Measurements from ENCODE around the gene GRID1. TPM values are rescaled to one million over a fixed set of nuclear protein-coding genes. Genes with fewer than 3 reads are reported as not detected.

Gene GRID1
- total and polyA plus RNA-seq, 10 of the 15 experiments (the other 5 are each of a cell fraction or from before 2014, with no cell fraction given), result 0.04 to 0.62 (median 0.08) TPM; not detected in 5

DNA sequence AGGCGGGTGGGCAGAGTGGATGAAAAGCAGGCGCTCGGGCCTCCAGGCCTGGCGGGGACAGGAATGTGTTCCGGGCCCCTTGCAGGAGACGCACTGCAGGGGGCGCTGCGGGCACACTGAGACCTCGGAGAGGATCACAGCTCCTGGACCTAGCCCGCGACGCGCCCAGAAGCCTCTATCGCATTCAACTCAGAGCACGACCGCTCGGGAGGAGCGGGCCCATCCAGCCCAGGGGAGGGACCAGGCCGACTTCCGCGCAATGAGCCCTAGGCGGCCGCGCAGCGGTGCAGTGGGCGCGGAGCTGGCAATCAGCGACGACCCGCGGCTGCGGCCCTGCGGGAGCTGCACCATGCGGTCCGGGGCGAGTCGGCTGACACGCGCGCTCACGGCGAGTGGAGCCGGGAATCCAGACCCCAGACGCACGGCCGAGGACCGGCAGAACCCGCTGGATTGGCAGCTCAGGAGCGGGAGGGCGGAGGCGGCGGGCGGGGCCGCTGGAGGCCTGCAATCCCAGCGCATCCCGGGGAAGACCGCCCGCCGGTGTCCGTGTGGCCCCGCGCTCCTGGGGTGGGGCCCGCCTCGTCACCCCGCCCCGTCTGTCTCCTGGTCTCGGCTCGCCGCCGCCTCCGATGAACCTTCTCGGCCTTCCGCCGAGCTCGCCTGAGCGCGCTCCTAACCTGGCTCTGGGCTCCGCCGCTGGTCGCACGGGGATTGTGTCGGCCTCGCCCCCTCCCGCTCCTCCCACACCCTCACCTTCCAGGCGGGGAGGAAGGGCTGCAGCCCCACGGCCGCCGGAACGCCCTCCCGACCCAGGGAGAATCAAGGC, 33.5 kb upstream of the GRID1 start:
- ChIA-PET SMC1A (ENCODE audit: uncharacterized antibody, unreplicated experiment) (interaction anchor here (0.6 to 9.9 kb wide), 26 partner anchors 8 to 244 kb away, joined by 3 to 129 read pairs (median 4); no protein-coding TSS in a partner anchor), POLR2A (interaction anchor here (0.6 to 5.7 kb wide), 14 partner anchors 9 to 243 kb away, joined by 3 to 110 read pairs (median 6); no protein-coding TSS in a partner anchor), CTCF (interaction anchor here (0.6 to 5.7 kb wide), 24 partner anchors 10 to 506 kb away, joined by 3 to 77 read pairs (median 4); no protein-coding TSS in a partner anchor), RAD21 (ENCODE audit: unreplicated experiment) (interaction anchor here (0.7 to 5.6 kb wide), 35 partner anchors 9 to 282 kb away, joined by 3 to 155 read pairs (median 4); partner anchors contain the start of genes GRID1 and WAPL)
- Histone ChIP-seq H3K36me3 (ENCODE audit: control insufficient read depth in 2 of 2, insufficient read depth in 2 of 2, low read length in 1 of 2) (no peaks in the 10 kb centered on the region), H3K9ac (ENCODE audit: control insufficient read depth, insufficient read depth, low read length) (peak overlapping the region; percentile 87), H3K27ac (ENCODE audit: control insufficient read depth, insufficient read depth) (peak overlapping the region; percentile 84), H3K4me3 (peak overlapping the region; percentile 75), H2AFZ (ENCODE audit: control insufficient read depth, low read depth, low read length) (peak overlapping the region; percentile 85), H3K27me3 (replicated peaks in 1 of 2; ENCODE audit: control insufficient read depth in 2 of 2, insufficient read depth in 2 of 2, low read length in 1 of 2) (no peaks in the 10 kb centered on the region), H3K4me1 (ENCODE audit: control insufficient read depth, insufficient read depth, low read length) (peaks cover 10% of the 10 kb centered on the region), H3K79me2 (ENCODE audit: control insufficient read depth, insufficient read depth, low read length) (peaks cover 14% of the 10 kb centered on the region), H3K9me3 (replicated peaks; ENCODE audit: control insufficient read depth, insufficient read depth, low read length) (no peaks in the 10 kb centered on the region), H4K20me1 (ENCODE audit: control insufficient read depth, insufficient read depth) (no peaks in the 10 kb centered on the region), H3K4me2 (ENCODE audit: control insufficient read depth, insufficient read depth) (peak overlapping the region; percentile 90)
- intact Hi-C loops (cut with micrococcal nuclease; ENCODE audit: unreplicated experiment) (loop anchor here (1.0 to 10.0 kb wide), 3 partner anchors 62 to 265 kb away; partner anchors contain the start of gene LDB3), in situ Hi-C loops (cut with MboI) (loop anchor here (5.0 kb wide), 1 partner anchor 182 kb away; no protein-coding TSS in a partner anchor)
- BruUV-seq (replicated peaks), result no TSS peak
- whole genome bisulfite sequencing (ENCODE audit: insufficient coverage, insufficient replicate concordance, low lambda C conversion rate, missing lambda C conversion rate), result under 1% methylated on average over 76 of the region's 90 CpGs
- peak; percentile 83 for DNase-seq (ENCODE audit: low read depth, low spot score)
- ATAC-seq, result peak; percentile 92
- FAIRE-seq, result peak; percentile 83
- TF ChIP-seq, protein P1, sequence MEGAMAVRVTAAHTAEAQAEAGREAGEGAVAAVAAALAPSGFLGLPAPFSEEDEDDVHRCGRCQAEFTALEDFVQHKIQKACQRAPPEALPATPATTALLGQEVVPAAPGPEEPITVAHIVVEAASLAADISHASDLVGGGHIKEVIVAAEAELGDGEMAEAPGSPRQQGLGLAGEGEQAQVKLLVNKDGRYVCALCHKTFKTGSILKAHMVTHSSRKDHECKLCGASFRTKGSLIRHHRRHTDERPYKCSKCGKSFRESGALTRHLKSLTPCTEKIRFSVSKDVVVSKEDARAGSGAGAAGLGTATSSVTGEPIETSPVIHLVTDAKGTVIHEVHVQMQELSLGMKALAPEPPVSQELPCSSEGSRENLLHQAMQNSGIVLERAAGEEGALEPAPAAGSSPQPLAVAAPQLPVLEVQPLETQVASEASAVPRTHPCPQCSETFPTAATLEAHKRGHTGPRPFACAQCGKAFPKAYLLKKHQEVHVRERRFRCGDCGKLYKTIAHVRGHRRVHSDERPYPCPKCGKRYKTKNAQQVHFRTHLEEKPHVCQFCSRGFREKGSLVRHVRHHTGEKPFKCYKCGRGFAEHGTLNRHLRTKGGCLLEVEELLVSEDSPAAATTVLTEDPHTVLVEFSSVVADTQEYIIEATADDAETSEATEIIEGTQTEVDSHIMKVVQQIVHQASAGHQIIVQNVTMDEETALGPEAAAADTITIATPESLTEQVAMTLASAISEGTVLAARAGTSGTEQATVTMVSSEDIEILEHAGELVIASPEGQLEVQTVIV (IDR thresholded peaks at IDR 0.05; ENCODE audit: borderline replicate concordance, partially characterized antibody), result no peak
- no peak for TF ChIP-seq ZZZ3 (IDR thresholded peaks at IDR 0.05; ENCODE audit: control insufficient read depth, insufficient read length, low read depth)
- TF ChIP-seq FOS (IDR thresholded peaks at IDR 0.05; ENCODE audit: borderline replicate concordance, extremely low read depth, insufficient read length), result no peak
- no peak for TF ChIP-seq GABPA (IDR thresholded peaks at IDR 0.05; ENCODE audit: low read depth)
- TF ChIP-seq POU2F2 (IDR thresholded peaks at IDR 0.05; ENCODE audit: borderline replicate concordance, low read depth, low read length), result peak; percentile 46; the same call in 1 of the 3 replicates
- TF ChIP-seq TARDBP (IDR thresholded peaks at IDR 0.05; ENCODE audit: borderline replicate concordance), result 0 out of 2 replicates have a peak, but pooled peaks have one; percentile 40
- TF ChIP-seq, protein P2, sequence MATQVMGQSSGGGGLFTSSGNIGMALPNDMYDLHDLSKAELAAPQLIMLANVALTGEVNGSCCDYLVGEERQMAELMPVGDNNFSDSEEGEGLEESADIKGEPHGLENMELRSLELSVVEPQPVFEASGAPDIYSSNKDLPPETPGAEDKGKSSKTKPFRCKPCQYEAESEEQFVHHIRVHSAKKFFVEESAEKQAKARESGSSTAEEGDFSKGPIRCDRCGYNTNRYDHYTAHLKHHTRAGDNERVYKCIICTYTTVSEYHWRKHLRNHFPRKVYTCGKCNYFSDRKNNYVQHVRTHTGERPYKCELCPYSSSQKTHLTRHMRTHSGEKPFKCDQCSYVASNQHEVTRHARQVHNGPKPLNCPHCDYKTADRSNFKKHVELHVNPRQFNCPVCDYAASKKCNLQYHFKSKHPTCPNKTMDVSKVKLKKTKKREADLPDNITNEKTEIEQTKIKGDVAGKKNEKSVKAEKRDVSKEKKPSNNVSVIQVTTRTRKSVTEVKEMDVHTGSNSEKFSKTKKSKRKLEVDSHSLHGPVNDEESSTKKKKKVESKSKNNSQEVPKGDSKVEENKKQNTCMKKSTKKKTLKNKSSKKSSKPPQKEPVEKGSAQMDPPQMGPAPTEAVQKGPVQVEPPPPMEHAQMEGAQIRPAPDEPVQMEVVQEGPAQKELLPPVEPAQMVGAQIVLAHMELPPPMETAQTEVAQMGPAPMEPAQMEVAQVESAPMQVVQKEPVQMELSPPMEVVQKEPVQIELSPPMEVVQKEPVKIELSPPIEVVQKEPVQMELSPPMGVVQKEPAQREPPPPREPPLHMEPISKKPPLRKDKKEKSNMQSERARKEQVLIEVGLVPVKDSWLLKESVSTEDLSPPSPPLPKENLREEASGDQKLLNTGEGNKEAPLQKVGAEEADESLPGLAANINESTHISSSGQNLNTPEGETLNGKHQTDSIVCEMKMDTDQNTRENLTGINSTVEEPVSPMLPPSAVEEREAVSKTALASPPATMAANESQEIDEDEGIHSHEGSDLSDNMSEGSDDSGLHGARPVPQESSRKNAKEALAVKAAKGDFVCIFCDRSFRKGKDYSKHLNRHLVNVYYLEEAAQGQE (IDR thresholded peaks at IDR 0.05; ENCODE audit: low read depth, low read length), result no peak
- TF ChIP-seq, protein P3, sequence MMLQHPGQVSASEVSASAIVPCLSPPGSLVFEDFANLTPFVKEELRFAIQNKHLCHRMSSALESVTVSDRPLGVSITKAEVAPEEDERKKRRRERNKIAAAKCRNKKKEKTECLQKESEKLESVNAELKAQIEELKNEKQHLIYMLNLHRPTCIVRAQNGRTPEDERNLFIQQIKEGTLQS (IDR thresholded peaks at IDR 0.05; ENCODE audit: borderline replicate concordance, extremely low read depth, low read depth, low read length), result no peak
- TF ChIP-seq EZH2 (IDR thresholded peaks at IDR 0.05; ENCODE audit: borderline replicate concordance, control insufficient read depth, low read depth, low read length), result no peak
- TF ChIP-seq SMC3 (IDR thresholded peaks at IDR 0.05; ENCODE audit: borderline replicate concordance, low read length), result peak; percentile 94
- peak; percentile 36; the same call in 1 of the 2 replicates for TF ChIP-seq PAX5 (IDR thresholded peaks at IDR 0.05; ENCODE audit: borderline replicate concordance, low read depth, low read length)
- no peak; the same call in 1 of the 2 replicates for TF ChIP-seq RUNX3 (IDR thresholded peaks at IDR 0.05; ENCODE audit: low read length)
